Measurements from ENCODE around the gene SF3B6. TPM values are rescaled to one million over a fixed set of nuclear protein-coding genes. Genes with fewer than 3 reads are reported as not detected.

Gene SF3B6
- polyA plus RNA-seq, 2 of the 4 experiments (the other 2 are of a cell fraction), result 244 to 315 TPM

- Histone ChIP-seq H3K4me1 (peaks cover 31% of the 10 kb centered on the region), H3K27ac (peak overlapping the region in 1 of 2 experiments; percentile 62; a peak in 2 of 6 replicates), H3K9me3 (no peaks in the 10 kb centered on the region), H3K4me3 (no peak overlapping the region), H3K4me2 (no peak overlapping the region)
- TF ChIP-seq, protein P1, sequence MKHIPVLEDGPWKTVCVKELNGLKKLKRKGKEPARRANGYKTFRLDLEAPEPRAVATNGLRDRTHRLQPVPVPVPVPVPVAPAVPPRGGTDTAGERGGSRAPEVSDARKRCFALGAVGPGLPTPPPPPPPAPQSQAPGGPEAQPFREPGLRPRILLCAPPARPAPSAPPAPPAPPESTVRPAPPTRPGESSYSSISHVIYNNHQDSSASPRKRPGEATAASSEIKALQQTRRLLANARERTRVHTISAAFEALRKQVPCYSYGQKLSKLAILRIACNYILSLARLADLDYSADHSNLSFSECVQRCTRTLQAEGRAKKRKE (CRISPR knock-in tag; IDR thresholded peaks at IDR 0.05; ENCODE audit: low read depth), result no peak
- TF ChIP-seq NPAS2 (CRISPR knock-in tag; IDR thresholded peaks at IDR 0.05; ENCODE audit: borderline replicate concordance) (no peak), JUNB (IDR thresholded peaks at IDR 0.05) (no peak), REST (IDR thresholded peaks at IDR 0.05) (no peak), ZFP36 (IDR thresholded peaks at IDR 0.05; ENCODE audit: borderline replicate concordance, partially characterized antibody) (no peak), JUN (IDR thresholded peaks at IDR 0.05) (no peak), POLR2A (IDR thresholded peaks at IDR 0.05; ENCODE audit: low read length) (no peak), KDM1A (IDR thresholded peaks at IDR 0.05; ENCODE audit: low read depth) (no peak)
- ATAC-seq, result no peak
- CTCF ChIA-PET, result interaction anchor here (0.8 to 6.3 kb wide), 14 partner anchors 9 to 198 kb away, joined by 3 to 43 read pairs (median 4); partner anchors contain the start of genes ATAD2B, TP53I3 and WDCP
- POLR2A ChIA-PET, result no interaction called here
- DNase-seq (ENCODE audit: low read depth in 1 of 2, low spot score in 1 of 2), result no peak
- 79% methylated on average over 13 of the region's 16 CpGs for WGBS (ENCODE audit: missing lambda C conversion rate)
- no peak for FAIRE-seq
These were observed 53.1 kb downstream of the SF3B6 start for GRCh38 chr2:24022975-24023575.

DNA sequence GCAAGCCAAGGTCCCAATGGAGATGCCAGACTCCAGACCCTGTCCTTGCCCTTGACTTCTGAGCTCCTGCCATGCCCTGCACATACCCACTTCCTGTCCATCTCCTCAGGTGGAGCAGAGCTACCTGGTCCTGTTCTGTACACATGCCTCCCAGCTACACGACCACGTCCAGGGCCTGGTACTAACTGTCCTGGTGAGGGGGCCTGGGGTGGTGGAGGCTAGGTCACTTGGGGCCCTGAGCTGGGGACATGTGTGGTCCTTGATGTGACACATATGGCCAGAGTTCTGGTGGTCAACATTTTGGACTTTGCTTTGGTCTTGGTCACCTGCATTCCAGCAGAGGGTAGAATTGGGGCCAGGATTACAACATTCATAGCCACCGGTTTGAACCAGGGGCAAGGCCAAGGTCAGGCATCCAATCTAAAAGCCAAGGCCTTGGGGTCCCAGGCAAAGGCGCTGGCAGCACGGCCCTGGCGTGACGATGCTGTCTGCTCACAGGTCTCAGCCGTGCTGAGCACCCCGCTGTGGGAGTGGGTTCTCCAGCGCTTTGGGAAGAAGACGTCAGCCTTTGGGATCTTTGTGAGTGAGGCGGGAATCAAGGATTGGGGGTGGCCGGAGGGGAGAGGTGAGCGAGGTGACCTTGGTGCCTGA is 53.7 kb downstream of the SF3B6 start:
- ChIA-PET CTCF (interaction anchor here (0.6 to 6.3 kb wide), 7 partner anchors 11 to 95 kb away, joined by 3 to 43 read pairs (median 5); partner anchors contain the start of genes ATAD2B, TP53I3 and WDCP), POLR2A (interaction anchor here (1.9 kb wide), 1 partner anchor 62 kb away, joined by 4 read pairs; the partner anchor contains the start of gene TP53I3)
- no peaks in the 10 kb centered on the region for H3K9me3 ChIP-seq
- TF ChIP-seq NR3C1 (IDR thresholded peaks at IDR 0.05), result no peak
- no peak for TF ChIP-seq RNF2 (IDR thresholded peaks at IDR 0.05; ENCODE audit: borderline replicate concordance, low read depth)
- TF ChIP-seq HEYL (CRISPR knock-in tag; IDR thresholded peaks at IDR 0.05), result no peak
- TF ChIP-seq RCOR1 (IDR thresholded peaks at IDR 0.05; ENCODE audit: low read depth, low read length), result no peak
- no peak for TF ChIP-seq ZNF302 (CRISPR knock-in tag; IDR thresholded peaks at IDR 0.05)
- no peak for TF ChIP-seq MYC (IDR thresholded peaks at IDR 0.05; ENCODE audit: borderline replicate concordance, low read length)
- no peak for TF ChIP-seq TP53 (CRISPR knock-in tag; IDR thresholded peaks at IDR 0.05)
- no peak for TF ChIP-seq CHD4 (IDR thresholded peaks at IDR 0.05; ENCODE audit: borderline replicate concordance)
- TF ChIP-seq ZSCAN20 (CRISPR knock-in tag; IDR thresholded peaks at IDR 0.05), result no peak
- no peak for TF ChIP-seq CBX8 (IDR thresholded peaks at IDR 0.05)
- TF ChIP-seq ESRRA (IDR thresholded peaks at IDR 0.05; ENCODE audit: borderline replicate concordance, low read length), result no peak
- TF ChIP-seq, protein P1 (CRISPR knock-in tag; IDR thresholded peaks at IDR 0.05; ENCODE audit: low read depth), result no peak
- TF ChIP-seq CBX2 (IDR thresholded peaks at IDR 0.05; ENCODE audit: borderline replicate concordance, low read depth), result no peak
- TF ChIP-seq RAD21 (conservative IDR thresholded peaks at IDR 0.05 in 1 of 2, IDR thresholded peaks at IDR 0.05 in 1 of 2), result no peak
- TF ChIP-seq JUN (IDR thresholded peaks at IDR 0.05), result no peak
- no peak for TF ChIP-seq REST (IDR thresholded peaks at IDR 0.05)
- TF ChIP-seq MAX (IDR thresholded peaks at IDR 0.05), result no peak
- no peak overlapping the region for H3K4me2 ChIP-seq
- no peak overlapping the region for H3K4me3 ChIP-seq
- H3K4me1 ChIP-seq, result peaks cover 37% of the 10 kb centered on the region
- ATAC-seq, result no peak
- WGBS (ENCODE audit: missing lambda C conversion rate), result 93% methylated on average over 14 of the region's 14 CpGs
- H3K27ac ChIP-seq, result no peak overlapping the region
- no peak for FAIRE-seq
- DNase-seq (ENCODE audit: low read depth in 1 of 2, low spot score in 1 of 2), result no peak
